ENCODE measurements around the gene PRKCE.

The PRKCE gene

DNA sequence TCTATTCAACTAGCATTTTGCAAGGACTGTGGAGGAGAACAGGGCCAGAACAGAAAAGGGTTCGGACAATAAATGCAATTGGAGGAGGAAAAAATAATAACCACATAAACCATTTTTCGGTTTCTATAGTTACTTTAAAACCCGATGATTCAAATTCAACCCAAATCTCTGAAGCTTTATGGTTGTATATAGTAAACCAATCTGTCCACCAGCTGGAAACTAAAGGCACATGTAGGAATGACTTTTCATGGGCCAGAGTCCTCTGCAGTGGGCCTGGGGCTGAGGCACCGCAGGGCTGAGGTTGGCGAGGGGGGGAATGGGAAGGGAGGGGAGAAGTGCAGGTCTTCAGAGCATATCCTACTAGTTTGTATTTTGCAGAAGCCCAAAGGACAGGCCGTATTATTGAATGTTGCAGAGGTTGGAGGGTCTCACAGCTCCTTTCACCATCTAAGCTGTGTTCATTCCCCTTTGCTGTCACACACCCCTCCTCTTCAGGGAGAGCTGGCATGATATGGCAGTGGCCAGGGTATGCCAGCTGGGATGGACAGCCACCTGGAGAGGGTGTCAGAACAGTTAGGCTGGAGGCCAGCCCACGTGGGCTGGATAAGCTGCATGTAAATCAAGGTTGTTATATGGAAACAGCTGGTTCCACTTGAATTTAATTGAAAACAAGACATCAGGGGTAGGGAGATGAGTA lies 267.1 kb downstream of the PRKCE start:
- Histone ChIP-seq H3K4me3 (ENCODE audit: low read depth in 1 of 2, low read length in 2 of 2) (no peak overlapping the region), H3K27me3 (ENCODE audit: control insufficient read depth in 1 of 2, insufficient read depth in 2 of 2, low read length in 2 of 2) (no peaks in the 10 kb centered on the region), H3K9me3 (ENCODE audit: control insufficient read depth in 1 of 2, low read length in 2 of 2) (no peaks in the 10 kb centered on the region), H3K36me3 (ENCODE audit: control insufficient read depth in 1 of 2, insufficient read depth in 2 of 2, low read length in 2 of 2) (no peaks in the 10 kb centered on the region), H3K4me1 (ENCODE audit: control insufficient read depth in 1 of 2, insufficient read depth in 2 of 2, low read length in 2 of 2) (peaks cover 11 to 16% of the 10 kb centered on the region in 2 donors), H3K9ac (ENCODE audit: low read depth in 1 of 2, low read length in 2 of 2) (no peak overlapping the region), H3K27ac (ENCODE audit: low read depth, low read length) (no peak overlapping the region)

DNA sequence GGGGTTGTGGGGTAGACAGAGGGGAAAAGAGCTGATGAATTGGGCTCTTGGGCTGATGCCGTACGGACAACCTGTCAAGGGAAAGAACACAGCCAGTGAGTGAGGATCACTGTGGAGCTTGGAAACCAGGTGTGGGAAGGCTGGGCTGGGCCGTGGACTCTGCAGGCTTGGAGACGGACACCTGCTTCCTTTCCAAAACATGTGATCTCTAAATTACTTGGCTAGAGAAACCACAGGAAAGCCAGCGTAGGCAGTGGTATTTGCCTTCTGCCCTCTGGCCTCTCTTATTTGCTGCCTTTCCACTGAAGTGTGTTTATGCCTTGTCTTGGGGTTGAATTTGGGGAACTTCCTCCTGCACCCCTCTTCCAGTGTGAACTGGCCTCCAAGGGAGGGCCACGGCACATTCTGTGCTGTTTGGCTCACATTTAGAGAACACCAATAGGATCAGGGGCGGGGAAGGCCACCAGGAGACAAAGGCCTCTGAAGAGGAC lies 267.7 kb downstream of the PRKCE start:
- no peak overlapping the region for H3K27ac ChIP-seq (ENCODE audit: low read depth, low read length)
- H3K9me3 ChIP-seq (ENCODE audit: control insufficient read depth in 1 of 2, low read length in 2 of 2), result no peaks in the 10 kb centered on the region
- peaks cover 11 to 16% of the 10 kb centered on the region in 2 donors for H3K4me1 ChIP-seq (ENCODE audit: control insufficient read depth in 1 of 2, insufficient read depth in 2 of 2, low read length in 2 of 2)
- no peak overlapping the region for H3K4me3 ChIP-seq (ENCODE audit: low read depth in 1 of 2, low read length in 2 of 2)
- H3K27me3 ChIP-seq (ENCODE audit: control insufficient read depth in 1 of 2, insufficient read depth in 2 of 2, low read length in 2 of 2), result no peaks in the 10 kb centered on the region
- H3K36me3 ChIP-seq (ENCODE audit: control insufficient read depth in 1 of 2, insufficient read depth in 2 of 2, low read length in 2 of 2), result no peaks in the 10 kb centered on the region
- H3K9ac ChIP-seq (ENCODE audit: low read depth in 1 of 2, low read length in 2 of 2), result no peak overlapping the region

DNA sequence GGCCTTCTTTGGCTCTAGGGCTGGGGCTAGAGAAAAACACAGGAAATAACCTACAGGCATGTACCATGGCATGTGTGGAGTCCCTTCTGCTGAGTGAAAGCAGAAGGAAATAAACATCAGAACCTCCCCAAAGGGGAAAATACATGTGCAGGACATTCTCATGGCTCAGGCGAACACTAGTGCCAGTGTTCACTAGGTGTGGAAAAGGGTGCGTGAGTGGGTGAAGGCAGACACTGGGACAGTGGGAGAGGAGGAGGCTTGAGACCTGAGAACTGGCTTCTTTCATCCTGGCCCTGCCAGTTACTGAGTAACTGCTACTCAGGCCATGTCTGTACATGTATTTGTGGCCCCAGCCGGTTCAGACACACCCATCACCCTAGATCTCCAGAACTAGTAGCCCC lies 268.2 kb downstream of the PRKCE start:
- H3K9me3 ChIP-seq (ENCODE audit: control insufficient read depth in 1 of 2, low read length in 2 of 2), result no peaks in the 10 kb centered on the region
- H3K27me3 ChIP-seq (ENCODE audit: control insufficient read depth in 1 of 2, insufficient read depth in 2 of 2, low read length in 2 of 2), result no peaks in the 10 kb centered on the region
- H3K27ac ChIP-seq (ENCODE audit: low read depth, low read length), result no peak overlapping the region
- H3K36me3 ChIP-seq (ENCODE audit: control insufficient read depth in 1 of 2, insufficient read depth in 2 of 2, low read length in 2 of 2), result no peaks in the 10 kb centered on the region
- peaks cover 11 to 16% of the 10 kb centered on the region in 2 donors for H3K4me1 ChIP-seq (ENCODE audit: control insufficient read depth in 1 of 2, insufficient read depth in 2 of 2, low read length in 2 of 2)
- H3K9ac ChIP-seq (ENCODE audit: low read depth in 1 of 2, low read length in 2 of 2), result no peak overlapping the region
- H3K4me3 ChIP-seq (ENCODE audit: low read depth in 1 of 2, low read length in 2 of 2), result no peak overlapping the region

DNA sequence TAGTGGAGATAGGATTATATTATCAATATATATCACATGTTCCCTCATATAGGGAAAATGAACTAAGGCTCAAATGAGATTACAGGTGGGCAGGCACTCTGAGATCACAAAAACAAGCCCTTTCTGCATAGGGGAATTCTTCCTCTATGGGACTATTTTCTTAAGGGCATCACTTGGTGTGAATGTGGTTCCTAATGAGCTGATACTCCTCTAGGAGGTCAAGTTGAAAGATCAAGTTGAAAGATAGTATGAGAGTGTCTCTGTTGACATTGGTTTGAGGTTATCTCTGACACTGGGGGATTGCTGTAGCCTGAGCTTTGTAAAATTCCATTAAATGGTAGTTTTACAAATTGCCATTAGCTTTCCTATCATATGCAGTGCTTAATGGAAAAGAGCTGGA lies 270.4 kb downstream of the PRKCE start:
- Histone ChIP-seq H3K9me3 (ENCODE audit: control insufficient read depth in 1 of 2, low read length in 2 of 2) (no peaks in the 10 kb centered on the region), H3K27me3 (ENCODE audit: control insufficient read depth in 1 of 2, insufficient read depth in 2 of 2, low read length in 2 of 2) (no peaks in the 10 kb centered on the region), H3K4me1 (ENCODE audit: control insufficient read depth in 1 of 2, insufficient read depth in 2 of 2, low read length in 2 of 2) (peaks cover 11 to 16% of the 10 kb centered on the region in 2 donors), H3K27ac (ENCODE audit: low read depth, low read length) (no peak overlapping the region), H3K36me3 (ENCODE audit: control insufficient read depth in 1 of 2, insufficient read depth in 2 of 2, low read length in 2 of 2) (no peaks in the 10 kb centered on the region), H3K9ac (ENCODE audit: low read depth in 1 of 2, low read length in 2 of 2) (no peak overlapping the region), H3K4me3 (ENCODE audit: low read depth in 1 of 2, low read length in 2 of 2) (no peak overlapping the region)

DNA sequence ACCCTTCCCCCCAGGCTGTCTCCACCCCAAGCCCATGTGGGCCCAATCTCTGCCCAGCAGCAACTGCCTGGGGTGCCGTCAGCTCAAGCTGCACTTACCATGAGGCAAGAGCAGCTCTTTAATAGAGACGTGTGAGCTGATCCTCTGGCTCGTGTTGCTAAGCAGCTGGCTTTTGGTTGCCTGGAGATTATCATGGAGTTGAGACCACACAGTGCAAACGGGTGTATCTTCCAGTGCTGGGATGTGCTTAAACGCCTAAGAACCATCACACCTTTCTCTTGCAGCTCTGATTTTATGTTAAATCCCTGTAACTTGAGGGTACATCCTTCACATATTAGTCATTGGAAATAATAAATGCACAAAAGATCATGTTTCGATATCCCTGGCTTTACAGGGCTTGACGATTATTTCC lies 271.1 kb downstream of the PRKCE start:
- Histone ChIP-seq H3K9me3 (ENCODE audit: control insufficient read depth in 1 of 2, low read length in 2 of 2) (no peaks in the 10 kb centered on the region), H3K9ac (ENCODE audit: low read depth in 1 of 2, low read length in 2 of 2) (no peak overlapping the region), H3K27me3 (ENCODE audit: control insufficient read depth in 1 of 2, insufficient read depth in 2 of 2, low read length in 2 of 2) (no peaks in the 10 kb centered on the region), H3K36me3 (ENCODE audit: control insufficient read depth in 1 of 2, insufficient read depth in 2 of 2, low read length in 2 of 2) (no peaks in the 10 kb centered on the region), H3K27ac (ENCODE audit: low read depth, low read length) (no peak overlapping the region), H3K4me3 (ENCODE audit: low read depth in 1 of 2, low read length in 2 of 2) (no peak overlapping the region), H3K4me1 (ENCODE audit: control insufficient read depth in 1 of 2, insufficient read depth in 2 of 2, low read length in 2 of 2) (peaks cover 11 to 16% of the 10 kb centered on the region in 2 donors)

DNA sequence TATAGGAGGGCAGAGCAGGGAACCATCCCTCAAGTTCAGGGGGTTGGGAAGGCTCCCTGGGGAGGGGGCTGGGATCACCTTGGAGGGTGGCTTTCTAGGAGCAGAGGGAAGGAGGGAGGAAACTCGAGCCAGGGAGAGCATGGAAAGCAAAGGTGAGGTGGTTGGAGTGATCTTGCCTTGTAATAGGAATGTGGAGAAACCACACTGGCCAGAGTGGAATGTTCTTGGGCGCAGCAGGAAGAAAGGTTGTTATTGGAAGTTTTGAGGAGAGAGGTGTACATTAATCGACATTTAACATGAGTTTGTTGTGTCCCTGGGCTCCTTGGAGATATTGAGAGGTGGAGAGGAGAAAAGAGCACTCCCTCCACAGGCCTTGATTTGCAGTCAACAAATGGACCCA lies 272.2 kb downstream of the PRKCE start:
- Histone ChIP-seq H3K4me1 (ENCODE audit: control insufficient read depth in 1 of 2, insufficient read depth in 2 of 2, low read length in 2 of 2) (peaks cover 11 to 12% of the 10 kb centered on the region in 2 donors), H3K4me3 (ENCODE audit: low read depth in 1 of 2, low read length in 2 of 2) (no peak overlapping the region), H3K9me3 (ENCODE audit: control insufficient read depth in 1 of 2, low read length in 2 of 2) (no peaks in the 10 kb centered on the region), H3K36me3 (ENCODE audit: control insufficient read depth in 1 of 2, insufficient read depth in 2 of 2, low read length in 2 of 2) (no peaks in the 10 kb centered on the region), H3K27ac (ENCODE audit: low read depth, low read length) (no peak overlapping the region), H3K27me3 (ENCODE audit: control insufficient read depth in 1 of 2, insufficient read depth in 2 of 2, low read length in 2 of 2) (no peaks in the 10 kb centered on the region), H3K9ac (ENCODE audit: low read depth in 1 of 2, low read length in 2 of 2) (no peak overlapping the region)

DNA sequence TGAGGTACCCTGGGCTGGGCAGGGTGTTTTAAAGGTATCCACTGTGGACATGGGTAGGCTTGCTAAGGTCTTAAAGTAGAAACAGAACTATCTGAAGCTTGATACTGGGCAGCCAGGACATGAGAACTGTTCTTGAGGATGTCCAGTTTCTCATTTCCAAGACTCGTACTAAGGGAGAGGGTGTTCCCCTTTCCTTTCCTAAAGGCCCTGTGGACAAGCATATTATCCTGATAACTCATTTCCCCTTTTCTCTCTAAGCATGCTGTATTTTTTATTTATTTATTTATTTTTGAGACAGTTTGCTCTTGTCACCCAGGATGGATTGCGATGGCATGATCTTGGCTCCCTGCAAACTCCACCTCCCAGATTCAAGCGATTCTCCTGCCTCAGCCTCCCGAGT lies 273.6 kb downstream of the PRKCE start:
- H3K9ac ChIP-seq (ENCODE audit: low read depth in 1 of 2, low read length in 2 of 2), result no peak overlapping the region
- H3K4me3 ChIP-seq (ENCODE audit: low read depth in 1 of 2, low read length in 2 of 2), result no peak overlapping the region
- no peaks in the 10 kb centered on the region for H3K27me3 ChIP-seq (ENCODE audit: control insufficient read depth in 1 of 2, insufficient read depth in 2 of 2, low read length in 2 of 2)
- H3K36me3 ChIP-seq (ENCODE audit: control insufficient read depth in 1 of 2, insufficient read depth in 2 of 2, low read length in 2 of 2), result no peaks in the 10 kb centered on the region
- no peak overlapping the region for H3K27ac ChIP-seq (ENCODE audit: low read depth, low read length)
- H3K4me1 ChIP-seq (ENCODE audit: control insufficient read depth in 1 of 2, insufficient read depth in 2 of 2, low read length in 2 of 2), result no peaks in the 10 kb centered on the region
- no peaks in the 10 kb centered on the region for H3K9me3 ChIP-seq (ENCODE audit: control insufficient read depth in 1 of 2, low read length in 2 of 2)

DNA sequence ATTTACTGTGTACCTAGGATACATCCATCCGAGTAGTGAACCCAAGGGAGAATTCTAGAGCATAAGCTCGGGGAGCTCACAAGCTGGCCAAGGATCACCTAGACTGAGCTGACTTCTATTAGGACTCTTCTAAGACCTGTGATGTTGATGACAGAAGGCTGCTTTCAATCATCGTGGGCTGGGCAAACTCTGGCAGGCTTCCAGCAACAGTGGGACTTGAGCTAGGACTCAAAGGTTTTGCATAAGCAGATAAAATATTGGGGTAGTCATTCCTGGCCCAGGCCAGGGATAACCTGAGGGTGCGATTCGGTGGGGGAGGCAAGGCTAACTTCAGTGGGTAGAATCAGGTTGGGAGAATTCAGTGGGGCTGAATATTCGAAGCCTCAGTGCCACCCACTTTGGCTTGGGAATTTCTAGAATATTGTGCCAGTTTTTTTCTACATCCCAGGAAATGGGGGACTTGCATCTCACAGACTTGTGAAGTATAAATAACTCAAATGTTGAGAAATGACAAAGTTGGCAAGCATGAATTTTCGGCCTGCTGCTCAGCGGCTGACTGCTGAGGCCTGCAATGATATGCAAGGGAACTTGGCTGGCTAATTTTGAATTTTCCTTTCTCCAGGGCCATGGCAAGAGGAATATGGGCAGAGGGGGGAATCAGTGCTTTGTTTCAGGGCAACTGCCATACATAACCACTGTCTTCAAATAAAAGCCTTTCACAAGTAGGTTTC lies 274.3 kb downstream of the PRKCE start:
- Histone ChIP-seq H3K27ac (ENCODE audit: low read depth, low read length) (no peak overlapping the region), H3K36me3 (ENCODE audit: control insufficient read depth in 1 of 2, insufficient read depth in 2 of 2, low read length in 2 of 2) (no peaks in the 10 kb centered on the region), H3K4me3 (ENCODE audit: low read depth in 1 of 2, low read length in 2 of 2) (no peak overlapping the region), H3K9me3 (ENCODE audit: control insufficient read depth in 1 of 2, low read length in 2 of 2) (no peaks in the 10 kb centered on the region), H3K4me1 (ENCODE audit: control insufficient read depth in 1 of 2, insufficient read depth in 2 of 2, low read length in 2 of 2) (no peaks in the 10 kb centered on the region), H3K9ac (ENCODE audit: low read depth in 1 of 2, low read length in 2 of 2) (no peak overlapping the region), H3K27me3 (ENCODE audit: control insufficient read depth in 1 of 2, insufficient read depth in 2 of 2, low read length in 2 of 2) (no peaks in the 10 kb centered on the region)

DNA sequence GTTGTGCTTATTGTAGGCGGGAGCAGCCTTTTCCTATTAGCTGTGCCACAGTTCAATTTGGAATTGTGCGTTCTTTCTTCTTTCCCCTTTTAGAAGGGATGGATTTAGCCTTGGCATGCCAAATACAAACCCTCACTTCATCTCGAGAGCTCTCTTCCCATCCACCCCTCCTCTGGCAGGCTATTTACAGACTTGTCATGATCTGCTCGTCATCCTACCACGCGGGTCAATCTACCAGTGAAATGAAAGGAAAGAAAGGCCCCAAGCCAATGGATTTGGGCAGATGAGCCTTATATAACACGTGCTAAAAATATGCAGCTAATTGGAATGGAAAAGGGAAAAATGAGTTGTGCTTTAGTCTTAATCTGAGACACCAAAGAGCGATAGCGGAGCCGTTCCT lies 277.5 kb downstream of the PRKCE start:
- H3K27ac ChIP-seq (ENCODE audit: low read depth, low read length), result no peak overlapping the region

DNA sequence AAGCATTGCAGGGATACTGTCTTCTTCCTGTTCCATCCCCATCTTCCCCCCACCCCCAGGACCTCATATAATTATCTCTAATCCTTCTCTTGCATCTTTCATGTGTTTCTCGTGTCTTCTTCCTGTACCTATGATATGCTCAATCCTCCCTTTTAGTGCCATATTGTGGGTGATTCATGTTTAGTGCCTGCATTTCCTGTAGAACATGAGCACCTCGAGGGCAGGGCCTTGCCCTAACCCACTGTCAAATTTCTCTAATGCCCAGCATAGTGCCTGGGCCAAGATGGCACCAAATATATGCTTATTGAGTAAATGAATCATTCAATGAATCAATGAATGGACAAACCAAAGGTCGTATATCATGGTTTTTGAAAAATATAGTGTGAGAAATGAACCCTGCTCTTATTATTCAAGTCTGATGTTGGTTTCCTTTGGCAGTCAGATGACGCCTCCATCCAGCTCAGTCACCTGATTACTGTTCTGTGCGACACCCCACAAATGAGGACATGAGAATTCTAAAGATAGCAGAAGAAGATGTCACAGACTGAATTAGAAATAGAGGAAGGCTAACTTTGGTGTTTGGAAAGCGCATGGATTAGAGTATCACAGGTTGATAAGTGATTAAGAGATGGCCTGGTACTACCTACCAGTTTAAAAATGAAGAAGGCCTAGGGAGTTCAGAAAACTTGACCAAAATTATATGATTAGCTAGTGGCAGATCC lies 278.4 kb downstream of the PRKCE start:
- Histone ChIP-seq H3K4me3 (ENCODE audit: low read depth in 1 of 2, low read length in 2 of 2) (no peak overlapping the region), H3K27me3 (ENCODE audit: control insufficient read depth in 1 of 2, insufficient read depth in 2 of 2, low read length in 2 of 2) (no peaks in the 10 kb centered on the region), H3K27ac (ENCODE audit: low read depth, low read length) (no peak overlapping the region), H3K4me1 (ENCODE audit: control insufficient read depth in 1 of 2, insufficient read depth in 2 of 2, low read length in 2 of 2) (no peaks in the 10 kb centered on the region), H3K9ac (ENCODE audit: low read depth in 1 of 2, low read length in 2 of 2) (no peak overlapping the region), H3K9me3 (ENCODE audit: control insufficient read depth in 1 of 2, low read length in 2 of 2) (no peaks in the 10 kb centered on the region), H3K36me3 (ENCODE audit: control insufficient read depth in 1 of 2, insufficient read depth in 2 of 2, low read length in 2 of 2) (no peaks in the 10 kb centered on the region)

More for the DNA sequence above, 277.5 kb downstream of the PRKCE start:
- Histone ChIP-seq H3K4me3 (ENCODE audit: low read depth in 1 of 2, low read length in 2 of 2) (no peak overlapping the region), H3K27me3 (ENCODE audit: control insufficient read depth in 1 of 2, insufficient read depth in 2 of 2, low read length in 2 of 2) (no peaks in the 10 kb centered on the region), H3K4me1 (ENCODE audit: control insufficient read depth in 1 of 2, insufficient read depth in 2 of 2, low read length in 2 of 2) (no peaks in the 10 kb centered on the region), H3K9me3 (ENCODE audit: control insufficient read depth in 1 of 2, low read length in 2 of 2) (no peaks in the 10 kb centered on the region), H3K9ac (ENCODE audit: low read depth in 1 of 2, low read length in 2 of 2) (no peak overlapping the region), H3K36me3 (ENCODE audit: control insufficient read depth in 1 of 2, insufficient read depth in 2 of 2, low read length in 2 of 2) (no peaks in the 10 kb centered on the region)
